Choroid plexus epithelial cell (primary cell): ENCODE measurements around the gene DTWD2.
A peak's percentile ranks its signal among the peaks of the same experiment; 100 is the strongest.
"Not testable (repeated sequence)": the region's sequence is repeated elsewhere in the genome, so short reads cannot be mapped to it uniquely, and the experiment has no call there.

Source experiments
- DNase-seq: peaks from one replicate; pipeline ENCODE4 v3.0.0-alpha.2; 2010; ENCODE audit warnings: low read depth
- H3K4me3 ChIP-seq: 2 replicates; pipeline ENCODE4 v1.5.1; 2011; ENCODE audit warnings: low read depth, mild to moderate bottlenecking, control low read depth, low read length, moderate library complexity
- TF ChIP-seq, protein P1 (sequence below): conservative IDR thresholded peaks from 2 replicates; pipeline ENCODE4 v1.5.1; 2011; ENCODE audit warnings: low read depth, mild to moderate bottlenecking, control low read depth, inconsistent platforms, low read length, moderate library complexity

Gene DTWD2

DNA sequence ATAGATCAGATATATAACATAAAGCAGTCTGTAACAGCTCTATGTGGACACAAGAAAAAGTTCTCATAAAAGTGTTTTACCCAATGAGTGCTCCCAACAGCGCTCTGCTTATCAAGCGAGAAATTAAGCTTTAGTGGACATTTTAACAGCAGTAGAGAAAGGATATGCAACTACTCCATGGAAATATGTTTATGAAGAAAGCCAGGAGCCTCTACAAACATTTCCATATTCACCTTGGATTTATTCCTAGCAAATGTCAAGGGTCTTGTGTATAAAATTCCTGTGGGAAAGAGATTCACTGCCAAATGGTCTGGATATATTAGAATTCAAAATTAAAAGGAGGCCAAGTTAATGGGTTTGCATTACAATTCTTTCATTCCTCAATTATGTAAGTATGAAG lies 66.5 kb downstream of the DTWD2 start:
- TF ChIP-seq, protein P1, sequence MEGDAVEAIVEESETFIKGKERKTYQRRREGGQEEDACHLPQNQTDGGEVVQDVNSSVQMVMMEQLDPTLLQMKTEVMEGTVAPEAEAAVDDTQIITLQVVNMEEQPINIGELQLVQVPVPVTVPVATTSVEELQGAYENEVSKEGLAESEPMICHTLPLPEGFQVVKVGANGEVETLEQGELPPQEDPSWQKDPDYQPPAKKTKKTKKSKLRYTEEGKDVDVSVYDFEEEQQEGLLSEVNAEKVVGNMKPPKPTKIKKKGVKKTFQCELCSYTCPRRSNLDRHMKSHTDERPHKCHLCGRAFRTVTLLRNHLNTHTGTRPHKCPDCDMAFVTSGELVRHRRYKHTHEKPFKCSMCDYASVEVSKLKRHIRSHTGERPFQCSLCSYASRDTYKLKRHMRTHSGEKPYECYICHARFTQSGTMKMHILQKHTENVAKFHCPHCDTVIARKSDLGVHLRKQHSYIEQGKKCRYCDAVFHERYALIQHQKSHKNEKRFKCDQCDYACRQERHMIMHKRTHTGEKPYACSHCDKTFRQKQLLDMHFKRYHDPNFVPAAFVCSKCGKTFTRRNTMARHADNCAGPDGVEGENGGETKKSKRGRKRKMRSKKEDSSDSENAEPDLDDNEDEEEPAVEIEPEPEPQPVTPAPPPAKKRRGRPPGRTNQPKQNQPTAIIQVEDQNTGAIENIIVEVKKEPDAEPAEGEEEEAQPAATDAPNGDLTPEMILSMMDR: no peak
- H3K4me3 ChIP-seq: no peak overlapping the region
- DNase-seq: no peak

DNA sequence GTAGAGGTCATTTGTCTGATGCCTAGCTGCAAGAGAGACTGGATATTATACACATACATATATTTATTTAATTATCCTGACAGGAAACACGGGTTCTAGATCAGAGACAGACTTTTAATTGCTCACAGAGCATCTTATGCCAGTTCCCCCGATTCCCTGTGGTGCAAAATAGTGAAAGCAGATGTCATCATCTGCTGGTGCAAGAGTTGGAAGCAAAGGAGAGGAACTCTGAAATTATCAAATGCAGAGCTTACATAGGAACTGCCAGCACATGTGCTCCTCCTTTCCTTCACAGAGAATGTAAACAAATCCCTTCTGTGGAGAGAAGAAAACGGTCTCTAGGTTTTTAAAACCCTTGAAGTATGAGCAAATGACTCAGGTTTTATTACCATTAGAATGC lies 69.3 kb downstream of the DTWD2 start:
- peak; percentile 31 for DNase-seq
- H3K4me3 ChIP-seq: no peak overlapping the region
- TF ChIP-seq, protein P1: no peak

DNA sequence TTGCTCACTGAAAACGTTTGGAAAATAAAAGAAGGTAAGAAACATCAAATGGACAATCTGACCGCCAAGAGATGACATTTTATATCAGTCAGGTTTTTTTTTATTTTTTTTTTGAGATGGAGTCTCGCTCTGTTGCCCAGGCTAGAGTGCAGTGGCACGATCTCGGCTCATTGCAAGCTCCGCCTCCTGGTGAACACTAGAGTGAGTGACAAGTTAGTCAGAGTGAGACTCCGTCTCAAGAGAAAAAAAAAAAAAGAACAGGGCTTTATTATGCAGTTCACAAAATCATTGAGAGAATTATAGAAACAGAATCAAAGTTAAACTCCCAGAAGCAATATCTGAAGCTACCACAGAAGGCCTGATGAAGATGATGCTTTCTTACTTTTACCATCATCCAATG lies 70.1 kb downstream of the DTWD2 start:
- no peak overlapping the region for H3K4me3 ChIP-seq
- TF ChIP-seq, protein P1: no peak
- DNase-seq: no peak

DNA sequence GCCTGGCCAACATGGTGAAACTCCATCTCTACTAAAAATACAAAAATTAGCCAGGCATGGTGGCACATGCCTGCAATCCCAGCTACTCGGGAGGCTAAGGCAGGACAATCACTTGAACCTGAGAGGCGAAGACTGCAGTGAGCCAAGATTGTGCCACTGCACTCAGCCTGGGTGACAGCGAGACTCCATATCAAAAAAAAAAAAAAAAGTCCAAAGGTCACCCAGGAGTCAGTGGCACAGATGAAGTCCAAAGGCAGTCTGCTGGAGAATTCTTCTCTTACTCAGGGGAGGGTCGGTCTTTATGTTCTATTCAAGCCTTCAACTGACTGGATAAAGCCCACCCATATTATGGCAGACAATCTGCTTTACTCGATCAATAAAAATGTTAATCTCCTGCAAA lies 80.8 kb downstream of the DTWD2 start:
- not testable (repeated sequence) for H3K4me3 ChIP-seq, DNase-seq

DNA sequence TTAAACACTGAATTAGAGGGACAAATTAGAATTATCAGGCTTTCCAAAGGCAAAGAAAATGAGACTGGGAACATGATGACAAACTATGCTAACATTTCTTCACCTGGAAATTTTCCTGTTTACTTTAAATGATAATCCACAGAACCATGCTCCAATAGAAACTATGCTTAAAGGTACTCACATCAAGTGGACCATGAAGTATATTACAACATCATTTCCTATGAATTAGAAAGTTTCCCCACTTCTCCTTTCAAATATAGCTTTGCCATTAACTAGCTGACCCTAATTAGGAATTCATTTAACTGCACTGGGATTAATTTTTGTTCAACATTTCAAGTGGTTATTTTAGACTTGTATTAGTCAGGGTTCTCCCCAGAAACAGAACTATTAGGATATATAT lies 81.4 kb downstream of the DTWD2 start:
- DNase-seq: no peak
- no peak overlapping the region for H3K4me3 ChIP-seq
- TF ChIP-seq, protein P1: no peak

DNA sequence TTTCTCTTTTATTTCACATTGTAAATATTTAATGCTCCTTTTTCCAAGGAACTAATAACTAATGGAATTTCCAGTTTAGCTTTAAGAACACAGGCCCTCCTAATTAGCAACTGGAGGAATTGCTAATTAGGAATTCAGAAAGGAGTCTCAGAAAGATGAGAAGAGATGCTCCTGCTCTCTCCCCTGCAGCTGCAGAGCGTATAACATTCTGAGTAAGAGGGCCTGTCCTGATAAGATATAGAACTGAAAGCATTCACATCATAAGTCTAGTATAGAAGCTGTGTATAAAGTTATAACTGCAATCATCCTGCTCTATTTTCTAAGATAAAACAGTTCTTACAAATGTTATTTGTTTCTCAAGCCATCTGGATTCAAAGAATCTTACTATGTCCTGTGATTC lies 83.2 kb downstream of the DTWD2 start:
- TF ChIP-seq, protein P1: no peak
- DNase-seq: no peak
- H3K4me3 ChIP-seq: no peak overlapping the region

DNA sequence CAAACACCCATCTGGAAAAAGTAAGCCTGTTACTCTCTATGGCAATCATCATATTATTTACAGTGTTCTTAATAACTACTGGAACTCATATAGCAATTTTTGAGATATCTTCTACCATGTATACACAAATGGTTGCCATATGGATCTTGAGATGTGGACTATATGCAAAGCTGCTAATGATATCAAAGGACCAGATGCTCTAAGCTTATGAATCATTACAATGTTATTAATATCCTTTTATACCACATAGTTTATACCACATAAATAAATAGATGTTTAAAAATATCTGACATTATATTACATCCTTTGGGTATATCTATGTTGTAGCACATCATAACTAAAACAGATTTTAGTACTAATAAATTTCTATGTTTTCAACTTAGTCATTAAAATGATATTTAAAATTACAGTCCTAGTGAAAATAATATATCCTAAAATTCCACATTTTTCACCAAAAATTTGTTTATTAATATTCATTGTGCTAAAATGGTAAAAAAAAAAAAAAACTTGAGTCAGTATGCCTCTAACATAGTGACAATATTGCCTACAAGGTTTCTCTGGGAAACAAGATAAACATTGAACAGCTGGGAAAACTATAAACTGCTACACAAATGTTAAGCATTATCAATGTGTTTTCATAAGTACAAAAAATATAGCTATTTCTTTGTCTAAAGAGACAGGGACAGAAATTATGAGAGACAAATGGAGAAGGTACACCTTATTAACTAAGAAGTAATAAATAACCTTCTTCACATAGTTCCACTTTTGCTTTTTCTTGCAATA lies 85.5 kb downstream of the DTWD2 start:
- TF ChIP-seq, protein P1: no peak
- no peak overlapping the region for H3K4me3 ChIP-seq
- no peak for DNase-seq
